Activated naive CD4-positive, alpha-beta T cell treated with Interleukin-2 at 50 U/mL for 16 hours (primary cell): Measurements from ENCODE around the gene CD47.

Experiments
- DNase-seq: peaks from one replicate; pipeline ENCODE4 v3.0.0-alpha.2; 2020

CD47 gene

GRCh38 chr3:108114423-108115065 is 23.7 kb upstream of the CD47 start:
- DNase-seq, result no peak

- DNase-seq, result no peak
Measured at GRCh38 chr3:108113975-108114374, 23.1 kb upstream of the CD47 start.

GRCh38 chr3:108110934-108111333 is 20.1 kb upstream of the CD47 start:
- DNase-seq, result no peak

GRCh38 chr3:108108416-108108815 is 17.6 kb upstream of the CD47 start:
- no peak for DNase-seq

GRCh38 chr3:108106449-108106848 is 15.6 kb upstream of the CD47 start:
- DNase-seq, result no peak

GRCh38 chr3:108106031-108106430 is 15.2 kb upstream of the CD47 start:
- DNase-seq, result no peak

GRCh38 chr3:108103886-108104797 is 13.3 kb upstream of the CD47 start:
- no peak for DNase-seq

- no peak for DNase-seq
Measured at GRCh38 chr3:108103040-108103751, 12.4 kb upstream of the CD47 start.

GRCh38 chr3:108102420-108103039 is 11.7 kb upstream of the CD47 start:
- DNase-seq, result no peak

GRCh38 chr3:108100906-108101660 is 10.3 kb upstream of the CD47 start:
- DNase-seq, result no peak

- DNase-seq, result no peak
Measured at GRCh38 chr3:108099679-108100428, 9.0 kb upstream of the CD47 start.

GRCh38 chr3:108099244-108099643 is 8.4 kb upstream of the CD47 start:
- DNase-seq, result no peak

- no peak for DNase-seq
Measured at GRCh38 chr3:108098003-108098370, 7.2 kb upstream of the CD47 start.

- DNase-seq, result no peak
Measured at GRCh38 chr3:108097322-108098002, 6.6 kb upstream of the CD47 start.

- DNase-seq, result no peak
Measured at GRCh38 chr3:108096532-108097321, 5.9 kb upstream of the CD47 start.

GRCh38 chr3:108093616-108094015 is 2.8 kb upstream of the CD47 start:
- no peak for DNase-seq

GRCh38 chr3:108093021-108093420 is 2.2 kb upstream of the CD47 start:
- no peak for DNase-seq

GRCh38 chr3:108092501-108092900 is 1.7 kb upstream of the CD47 start:
- no peak for DNase-seq

GRCh38 chr3:108091498-108092250 is 843 bp upstream of the CD47 start:
- DNase-seq, result peak; percentile 47
